AG04449 (cell line): ENCODE results near the gene PLPPR3.
"Not testable (repeated sequence)": the region's sequence is repeated elsewhere in the genome, so short reads cannot be mapped to it uniquely, and the experiment has no call there.

Experiments used
- CTCF ChIA-PET: fragments of 350-600 bp; formaldehyde crosslinking; extraction: SDS; loops from one replicate; lab custom pipeline; 2021; ENCODE audit warnings: antibody characterized with exemption; lab: Yijun Ruan, JAX
- POLR2A ChIA-PET: fragments of 400-600, 350-600 bp; formaldehyde crosslinking; extraction: SDS; loops from one replicate; lab custom pipeline; 2020; ENCODE audit warnings: antibody characterized with exemption, inconsistent platforms; lab: Yijun Ruan, JAX
- DNase-seq: peaks from one replicate; pipeline ENCODE4 v3.0.0-alpha.2; 2010; ENCODE audit warnings: low read depth, low spot score
- H3K4me3 ChIP-seq: 2 replicates; pipeline ENCODE4 v1.5.1; 2011; ENCODE audit warnings: low read depth, mild to moderate bottlenecking, control low read depth, low read length
- TF ChIP-seq, protein P1 (sequence below): IDR thresholded peaks from one replicate; pipeline ENCODE4 v1.5.1; 2011; ENCODE audit warnings: mild to moderate bottlenecking, moderate library complexity, low read length, control low read depth, inconsistent platforms; ENCODE audit not compliant: insufficient read depth; ENCODE audit errors: missing control alignments

The PLPPR3 gene

GRCh38 chr19:855142-855541 is 33.4 kb upstream of the PLPPR3 start:
- H3K4me3 ChIP-seq = no peak overlapping the region
- CTCF ChIA-PET = interaction anchor here (1.1 to 3.3 kb wide), 6 partner anchors 11 to 386 kb away, joined by 3 to 18 read pairs (median 6); partner anchors contain the start of gene WDR18
- POLR2A ChIA-PET = no interaction called here
- no peak for DNase-seq
- TF ChIP-seq, protein P1, sequence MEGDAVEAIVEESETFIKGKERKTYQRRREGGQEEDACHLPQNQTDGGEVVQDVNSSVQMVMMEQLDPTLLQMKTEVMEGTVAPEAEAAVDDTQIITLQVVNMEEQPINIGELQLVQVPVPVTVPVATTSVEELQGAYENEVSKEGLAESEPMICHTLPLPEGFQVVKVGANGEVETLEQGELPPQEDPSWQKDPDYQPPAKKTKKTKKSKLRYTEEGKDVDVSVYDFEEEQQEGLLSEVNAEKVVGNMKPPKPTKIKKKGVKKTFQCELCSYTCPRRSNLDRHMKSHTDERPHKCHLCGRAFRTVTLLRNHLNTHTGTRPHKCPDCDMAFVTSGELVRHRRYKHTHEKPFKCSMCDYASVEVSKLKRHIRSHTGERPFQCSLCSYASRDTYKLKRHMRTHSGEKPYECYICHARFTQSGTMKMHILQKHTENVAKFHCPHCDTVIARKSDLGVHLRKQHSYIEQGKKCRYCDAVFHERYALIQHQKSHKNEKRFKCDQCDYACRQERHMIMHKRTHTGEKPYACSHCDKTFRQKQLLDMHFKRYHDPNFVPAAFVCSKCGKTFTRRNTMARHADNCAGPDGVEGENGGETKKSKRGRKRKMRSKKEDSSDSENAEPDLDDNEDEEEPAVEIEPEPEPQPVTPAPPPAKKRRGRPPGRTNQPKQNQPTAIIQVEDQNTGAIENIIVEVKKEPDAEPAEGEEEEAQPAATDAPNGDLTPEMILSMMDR = no peak

DNA sequence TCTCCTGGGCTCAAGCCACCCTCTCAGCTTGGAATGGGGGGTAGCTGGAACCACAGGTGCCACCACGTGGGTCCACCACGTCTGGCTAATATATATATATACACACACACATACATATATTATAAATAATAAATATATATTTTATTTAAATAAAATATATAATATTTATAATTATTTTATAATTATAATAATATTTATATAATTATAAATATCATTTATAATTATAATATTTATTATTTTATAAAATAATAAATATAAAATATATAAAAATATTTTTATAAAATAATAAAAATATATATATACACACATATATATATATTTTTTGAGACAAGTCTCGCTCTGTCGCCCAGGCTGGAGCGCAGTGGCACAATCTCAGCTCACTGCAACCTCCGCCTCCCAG is 32.8 kb upstream of the PLPPR3 start:
- POLR2A ChIA-PET = no interaction called here
- H3K4me3 ChIP-seq = no peak overlapping the region
- no peak for DNase-seq
- TF ChIP-seq, protein P1 = no peak
- CTCF ChIA-PET = interaction anchor here (0.7 to 3.3 kb wide), 5 partner anchors 23 to 386 kb away, joined by 3 to 18 read pairs (median 3); partner anchors contain the start of gene WDR18

GRCh38 chr19:853614-854220 is 32.0 kb upstream of the PLPPR3 start:
- H3K4me3 ChIP-seq, DNase-seq, POLR2A ChIA-PET: not testable (repeated sequence)
- CTCF ChIA-PET = interaction anchor here (1.5 kb wide), 1 partner anchor 387 kb away, joined by 3 read pairs; no protein-coding TSS in a partner anchor

DNA sequence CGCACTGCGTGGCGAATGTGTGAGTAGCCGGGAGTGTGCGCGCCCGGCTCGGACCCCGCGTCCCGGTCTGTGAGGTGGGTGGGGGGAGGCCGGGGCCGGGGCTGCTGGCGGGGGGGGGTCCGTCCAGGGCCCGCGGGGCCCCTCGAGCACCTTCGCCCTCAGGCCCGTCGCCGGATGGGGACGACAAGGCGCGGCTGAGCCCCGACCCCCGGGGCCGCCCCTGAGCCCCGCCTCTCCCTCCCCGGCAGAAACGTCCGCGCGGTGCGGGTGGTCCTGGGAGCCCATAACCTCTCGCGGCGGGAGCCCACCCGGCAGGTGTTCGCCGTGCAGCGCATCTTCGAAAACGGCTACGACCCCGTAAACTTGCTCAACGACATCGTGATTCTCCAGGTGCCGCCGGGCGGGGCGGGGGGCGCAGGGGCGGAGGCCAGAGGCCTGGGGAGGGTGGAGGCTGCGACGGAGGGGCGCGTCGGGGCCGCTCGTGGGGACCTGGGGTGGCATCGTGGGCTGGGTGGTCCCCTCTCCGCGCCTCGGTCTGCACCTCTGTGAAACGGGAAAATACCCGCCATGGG is 31.3 kb upstream of the PLPPR3 start:
- ChIA-PET CTCF (no interaction called here), POLR2A (no interaction called here)
- TF ChIP-seq, protein P1 = no peak
- DNase-seq = no peak
- no peak overlapping the region for H3K4me3 ChIP-seq

DNA sequence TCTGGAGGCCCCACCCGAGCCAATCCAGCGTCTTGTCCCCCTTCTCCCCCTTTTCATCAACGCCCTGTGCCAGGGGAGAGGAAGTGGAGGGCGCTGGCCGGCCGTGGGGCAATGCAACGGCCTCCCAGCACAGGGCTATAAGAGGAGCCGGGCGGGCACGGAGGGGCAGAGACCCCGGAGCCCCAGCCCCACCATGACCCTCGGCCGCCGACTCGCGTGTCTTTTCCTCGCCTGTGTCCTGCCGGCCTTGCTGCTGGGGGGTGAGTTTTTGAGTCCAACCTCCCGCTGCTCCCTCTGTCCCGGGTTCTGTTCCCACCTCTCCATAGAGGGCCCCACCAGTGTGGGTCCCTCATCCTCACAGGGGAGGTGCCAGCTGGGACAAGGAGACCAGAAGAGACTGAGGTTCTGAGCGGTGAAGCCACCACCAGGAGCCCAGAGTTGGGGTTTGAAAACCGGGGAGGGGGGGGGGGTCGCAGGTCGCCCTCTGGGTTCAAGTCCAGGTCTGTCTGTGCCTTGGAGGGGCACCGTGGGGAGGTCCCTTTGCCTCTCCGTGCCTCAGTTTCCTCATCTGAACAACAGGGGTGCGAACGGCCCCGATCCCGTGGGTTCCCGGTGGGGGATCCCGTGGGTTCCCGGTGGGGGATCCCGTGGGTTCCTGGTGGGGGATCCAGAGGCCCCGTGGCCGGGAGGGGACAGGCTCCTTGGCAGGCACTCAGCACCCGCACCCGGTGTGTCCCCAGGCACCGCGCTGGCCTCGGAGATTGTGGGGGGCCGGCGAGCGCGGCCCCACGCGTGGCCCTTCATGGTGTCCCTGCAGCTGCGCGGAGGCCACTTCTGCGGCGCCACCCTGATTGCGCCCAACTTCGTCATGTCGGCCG is 30.6 kb upstream of the PLPPR3 start, which contains the start of gene ELANE:
Gene ELANE, plus strand, starts transcription at position 168 of the 878 bp plus-strand sequence. Its CDS starts 26 bp downstream, at position 194.
- TF ChIP-seq, protein P1 = no peak
- no peak within 1 kb of the TSS for H3K4me3 ChIP-seq
- DNase-seq = no peak
- ChIA-PET POLR2A (no interaction called here), CTCF (no interaction called here)

DNA sequence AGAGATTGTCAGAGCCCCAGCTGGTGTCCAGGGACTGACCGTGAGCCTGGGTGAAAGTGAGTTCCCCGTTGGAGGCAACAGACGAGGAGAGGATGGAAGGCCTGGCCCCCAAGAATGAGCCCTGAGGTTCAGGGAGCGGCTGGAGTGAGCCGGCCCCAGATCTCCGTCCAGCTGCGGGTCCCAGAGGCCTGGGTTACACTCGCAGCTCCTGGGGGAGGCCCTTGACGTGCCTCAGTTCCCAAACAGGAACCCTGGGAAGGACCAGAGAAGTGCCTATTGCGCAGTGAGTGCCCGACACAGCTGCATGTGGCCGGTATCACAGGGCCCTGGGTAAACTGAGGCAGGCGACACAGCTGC is 29.2 kb upstream of the PLPPR3 start:
- TF ChIP-seq, protein P1 = no peak
- H3K4me3 ChIP-seq = no peak overlapping the region; the same call in 1 of the 2 replicates
- POLR2A ChIA-PET = interaction anchor here (0.8 kb wide), 1 partner anchor 53 kb away, joined by 4 read pairs; no protein-coding TSS in a partner anchor
- CTCF ChIA-PET = interaction anchor here (1.4 to 3.1 kb wide), 4 partner anchors 8 to 67 kb away, joined by 3 to 27 read pairs (median 12); partner anchors contain the start of gene CFD
- DNase-seq = no peak
